IgD-negative memory B cell (primary cell): ENCODE measurements around the gene IL21. TPM values are rescaled to one million over a fixed set of nuclear protein-coding genes. Genes with fewer than 3 reads are reported as not detected.
"Not testable (repeated sequence)": the region's sequence is repeated elsewhere in the genome, so short reads cannot be mapped to it uniquely, and the experiment has no call there.

Experiments
- H3K27ac Mint-ChIP-seq, 3 donors: one replicate each; pipeline ENCODE4 v1.8.0; 2020 to 2022; ENCODE audit warnings: mild to moderate bottlenecking in 3 of 3, mixed read lengths in 3 of 3, moderate library complexity in 1 of 3
- H3K27me3 Mint-ChIP-seq: one replicate; pipeline ENCODE4 v1.8.0; 2021; ENCODE audit warnings: mixed read lengths
- H3K36me3 Mint-ChIP-seq: one replicate; pipeline ENCODE4 v1.8.0; 2020; ENCODE audit warnings: mild to moderate bottlenecking, mixed read lengths
- H3K4me1 Mint-ChIP-seq, 3 donors: one replicate each; pipeline ENCODE4 v1.8.0; 2020 to 2022; ENCODE audit warnings: mixed read lengths in 3 of 3, mild to moderate bottlenecking in 1 of 3
- H3K4me3 Mint-ChIP-seq, 4 donors: one replicate each; pipeline ENCODE4 v1.8.0; 2020 to 2022; ENCODE audit warnings: mild to moderate bottlenecking in 4 of 4, mixed read lengths in 4 of 4, moderate library complexity in 3 of 4
- H3K9me3 Mint-ChIP-seq, 3 donors: one replicate each; pipeline ENCODE4 v1.8.0; 2020 to 2021; ENCODE audit warnings: mixed read lengths in 3 of 3, mild to moderate bottlenecking in 1 of 3
- polyA plus RNA-seq: library from polyadenylated mRNA; unstranded; fragments of 300-500 nt; fragmentation: Illumina TruSeq; gene quantifications from one replicate; pipeline ENCODE4 v1.2.3, GENCODE V29; 2021

IL21 gene
- polyA plus RNA-seq: not detected

DNA sequence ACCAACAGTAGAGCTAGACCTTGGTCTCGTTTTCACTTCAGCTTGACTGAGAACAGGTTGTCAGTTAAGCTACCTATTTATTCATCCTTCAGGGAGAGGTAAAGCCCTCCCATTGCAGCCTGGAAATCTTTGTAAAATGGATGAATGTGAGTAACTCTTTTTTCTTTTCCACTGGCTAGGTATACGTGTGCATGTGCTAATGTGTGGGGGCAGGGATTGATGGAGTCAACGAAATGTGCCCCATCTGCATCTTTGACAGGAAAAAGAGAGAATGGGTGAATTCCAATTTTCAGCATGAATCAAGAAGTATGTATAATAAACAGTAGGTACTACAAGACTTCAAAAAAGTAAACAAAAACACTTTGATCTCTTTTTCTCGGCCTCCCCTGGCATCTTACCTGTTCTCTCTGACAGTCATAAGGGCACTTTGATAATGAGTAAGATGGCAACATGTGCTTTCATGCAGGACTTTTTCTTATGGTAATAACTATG lies at the start of gene IL21:
Gene IL21 (minus strand): TSS at position 51 of the 492 bp plus-strand sequence. CDS start 55 bp downstream, outside the sequence.
- no peak within 1 kb of the TSS for H3K4me3 Mint-ChIP-seq
- no peaks in the 10 kb centered on the region for H3K36me3 Mint-ChIP-seq
- H3K27ac Mint-ChIP-seq: no peak within 1 kb of the TSS
- no peaks in the 10 kb centered on the region for H3K4me1 Mint-ChIP-seq
- no peaks in the 10 kb centered on the region for H3K9me3 Mint-ChIP-seq
- peaks cover 2% of the 10 kb centered on the region for H3K27me3 Mint-ChIP-seq

DNA sequence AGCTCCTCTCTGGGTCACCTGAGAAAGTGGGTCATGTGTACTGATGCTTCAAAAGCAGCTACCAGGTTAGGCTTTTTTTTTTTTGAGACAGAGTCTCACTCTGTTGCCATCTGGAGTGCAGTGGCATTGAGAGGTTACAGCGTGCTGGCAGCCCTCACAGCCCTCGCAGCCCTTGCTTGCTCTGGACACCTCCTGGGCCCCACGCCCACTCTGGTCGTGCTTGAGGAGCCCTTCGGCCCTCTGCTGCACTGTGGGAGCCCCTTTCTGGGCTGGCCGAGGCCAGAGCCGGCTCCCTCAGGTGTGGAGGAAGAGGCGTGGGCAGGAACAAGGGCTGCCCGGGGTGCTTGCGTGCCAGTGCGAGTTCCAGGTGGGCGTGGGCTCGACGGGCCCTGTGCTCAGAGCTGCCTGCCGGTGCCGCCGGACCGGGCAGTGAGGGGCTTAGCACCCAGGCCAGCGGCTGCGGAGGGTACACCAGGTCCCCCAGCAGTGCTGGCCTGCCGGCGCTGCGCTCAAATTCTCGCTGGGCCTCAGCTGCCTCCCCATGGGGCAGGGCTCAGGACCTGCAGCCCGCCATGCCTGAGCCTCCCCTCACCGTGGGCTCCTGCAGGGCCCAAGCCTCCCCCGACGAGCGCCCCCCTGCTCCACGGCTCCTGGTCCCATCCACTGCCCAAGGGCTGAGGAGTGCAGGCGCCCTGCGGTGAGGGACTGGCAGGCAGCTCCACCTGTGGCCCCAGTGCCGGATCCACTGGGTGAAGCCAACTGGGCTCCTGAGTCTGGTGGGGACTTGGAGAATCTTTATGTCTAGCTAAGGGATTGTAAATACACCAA lies 49.3 kb upstream of the IL21 start:
- Mint-ChIP-seq H3K4me1 (no peaks in the 10 kb centered on the region), H3K4me3 (no peak overlapping the region), H3K27ac (no peak overlapping the region), H3K36me3 (peaks cover 3% of the 10 kb centered on the region), H3K9me3 (no peaks in the 10 kb centered on the region), H3K27me3 (peaks cover 1% of the 10 kb centered on the region)

DNA sequence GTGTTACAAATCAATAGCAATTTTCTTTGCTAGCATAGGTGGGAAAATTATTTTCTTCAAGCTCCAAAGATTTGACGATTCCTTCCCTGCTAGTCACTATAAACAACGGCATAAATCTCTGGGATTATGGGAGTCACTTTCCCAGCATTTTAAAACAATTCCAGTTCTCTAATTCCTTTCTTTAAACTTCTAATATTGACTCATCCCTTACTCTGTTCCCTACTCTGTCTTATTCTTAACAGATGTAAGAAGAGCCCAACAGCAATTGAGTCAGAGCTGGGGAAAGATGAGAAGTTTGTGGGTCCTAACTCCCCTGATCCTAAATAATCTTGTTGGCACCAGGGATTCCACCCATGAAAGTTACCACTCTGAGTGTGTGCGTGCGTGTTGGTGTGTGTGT lies 47.4 kb upstream of the IL21 start:
- Mint-ChIP-seq H3K9me3 (no peaks in the 10 kb centered on the region), H3K36me3 (peaks cover 3% of the 10 kb centered on the region), H3K27ac (no peak overlapping the region), H3K27me3 (peaks cover 5% of the 10 kb centered on the region), H3K4me3 (no peak overlapping the region), H3K4me1 (no peaks in the 10 kb centered on the region)

DNA sequence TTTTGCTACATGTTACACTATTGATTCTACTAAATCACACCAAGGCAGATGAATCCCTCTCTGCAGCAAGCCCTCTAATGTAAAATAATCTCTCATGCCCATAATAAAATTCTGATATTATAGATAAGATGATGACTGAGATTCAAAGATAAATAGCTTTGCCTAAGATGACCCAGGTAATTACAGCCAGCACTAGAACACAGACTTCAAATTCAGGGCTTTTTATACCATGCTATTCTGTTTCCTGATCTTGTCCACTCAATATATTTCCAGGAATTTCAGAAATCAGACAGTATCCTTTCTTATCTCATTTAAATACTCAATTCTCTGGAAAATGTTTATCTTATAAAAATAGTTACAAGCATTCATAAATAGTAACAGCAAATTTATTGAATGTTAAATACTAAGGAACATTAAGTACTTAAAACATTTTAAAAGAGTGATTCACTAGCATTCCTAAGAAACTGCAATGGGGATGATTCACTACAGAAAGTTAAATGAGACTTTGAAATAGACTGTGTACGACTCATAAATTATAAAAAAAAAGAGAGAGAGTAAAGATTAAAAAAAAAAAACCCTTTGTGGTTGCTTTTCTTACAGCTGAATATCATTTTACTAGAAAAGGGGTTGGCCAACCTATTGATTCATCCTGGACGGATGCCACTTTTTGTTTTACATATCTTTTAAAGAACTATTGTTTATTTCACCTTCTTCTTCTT lies 45.8 kb upstream of the IL21 start:
- Mint-ChIP-seq H3K27ac (no peak overlapping the region), H3K4me1 (no peaks in the 10 kb centered on the region), H3K27me3 (peaks cover 3% of the 10 kb centered on the region), H3K36me3 (peaks cover 1% of the 10 kb centered on the region), H3K4me3 (no peak overlapping the region), H3K9me3 (no peaks in the 10 kb centered on the region)

DNA sequence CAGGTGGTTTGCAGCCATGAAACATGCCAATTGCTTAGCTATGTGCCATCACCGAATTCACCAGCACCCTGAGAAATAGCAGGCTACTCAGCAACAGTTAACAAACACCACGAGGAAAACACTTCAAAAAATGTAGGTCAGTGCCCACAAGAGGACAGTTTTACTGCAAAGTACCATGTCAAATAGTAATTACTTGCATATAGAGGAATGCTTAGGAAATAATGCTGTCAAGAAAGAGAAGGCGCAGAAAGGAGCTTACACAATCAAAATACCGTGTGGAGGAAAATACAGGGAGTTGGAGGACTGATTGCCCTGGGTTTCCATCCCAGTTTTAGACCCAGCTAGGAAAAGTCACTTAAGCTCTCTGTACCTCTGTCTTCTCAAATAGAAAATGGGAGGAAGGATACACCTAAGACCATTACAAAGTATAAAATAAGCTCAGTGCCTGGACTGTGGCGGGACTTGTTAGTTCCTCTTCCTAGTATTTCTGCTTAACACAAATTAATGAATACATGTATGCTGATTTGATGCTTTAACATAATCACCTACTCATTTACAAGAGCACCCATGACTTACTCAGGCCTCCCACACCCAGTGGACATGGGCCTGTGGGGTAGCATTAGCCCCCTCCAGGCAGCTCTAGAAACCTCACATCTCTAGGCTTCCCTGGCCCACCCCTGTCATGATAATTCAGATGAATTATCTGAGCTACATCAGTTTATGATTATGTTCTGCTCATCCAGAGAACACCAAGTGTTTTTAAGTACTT lies 44.5 kb upstream of the IL21 start:
- no peak overlapping the region for H3K27ac Mint-ChIP-seq

DNA sequence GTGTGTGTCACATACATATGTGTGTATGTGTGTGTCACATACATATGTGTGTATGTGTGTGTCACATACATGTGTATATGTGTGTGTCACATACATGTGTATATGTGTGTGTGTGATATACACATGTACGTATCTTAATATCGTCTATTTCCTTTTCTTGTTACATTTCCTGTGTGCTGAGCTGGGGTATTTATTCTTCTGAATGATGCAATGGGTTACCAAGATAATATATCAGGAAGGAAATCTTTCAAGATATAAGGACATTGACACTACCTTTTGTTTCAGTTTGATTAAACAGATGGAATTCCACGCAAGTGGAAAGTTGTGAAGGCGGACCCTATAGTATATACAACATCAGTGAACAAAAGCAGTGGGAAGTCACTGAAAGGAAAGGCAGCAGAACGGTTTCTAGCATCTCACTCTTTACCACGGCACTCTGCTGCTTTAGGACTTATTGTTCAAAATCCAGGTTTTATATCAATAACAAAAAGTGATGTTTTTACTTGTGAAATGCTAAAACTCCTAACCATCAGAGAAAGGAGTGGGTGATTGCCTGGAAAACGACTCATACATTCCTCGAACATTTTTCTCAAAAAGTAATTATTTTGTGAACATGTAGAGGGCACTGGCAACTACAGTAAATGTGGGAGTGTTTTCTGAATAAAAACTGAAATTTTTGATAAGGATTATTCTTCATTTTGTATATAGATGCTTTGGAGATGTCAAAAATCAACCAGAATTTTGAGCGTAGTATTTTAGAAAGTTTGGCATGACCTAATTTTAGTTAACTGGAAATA lies 43.1 kb upstream of the IL21 start:
- Mint-ChIP-seq H3K27me3 (peaks cover 3% of the 10 kb centered on the region), H3K9me3 (no peaks in the 10 kb centered on the region), H3K4me3 (no peak overlapping the region), H3K4me1 (no peaks in the 10 kb centered on the region), H3K27ac (no peak overlapping the region), H3K36me3 (no peaks in the 10 kb centered on the region)

More for the DNA sequence above, 44.5 kb upstream of the IL21 start:
- H3K4me3 Mint-ChIP-seq: no peak overlapping the region
- no peaks in the 10 kb centered on the region for H3K4me1 Mint-ChIP-seq
- H3K27me3 Mint-ChIP-seq: peaks cover 3% of the 10 kb centered on the region
- no peaks in the 10 kb centered on the region for H3K9me3 Mint-ChIP-seq
- H3K36me3 Mint-ChIP-seq: no peaks in the 10 kb centered on the region

DNA sequence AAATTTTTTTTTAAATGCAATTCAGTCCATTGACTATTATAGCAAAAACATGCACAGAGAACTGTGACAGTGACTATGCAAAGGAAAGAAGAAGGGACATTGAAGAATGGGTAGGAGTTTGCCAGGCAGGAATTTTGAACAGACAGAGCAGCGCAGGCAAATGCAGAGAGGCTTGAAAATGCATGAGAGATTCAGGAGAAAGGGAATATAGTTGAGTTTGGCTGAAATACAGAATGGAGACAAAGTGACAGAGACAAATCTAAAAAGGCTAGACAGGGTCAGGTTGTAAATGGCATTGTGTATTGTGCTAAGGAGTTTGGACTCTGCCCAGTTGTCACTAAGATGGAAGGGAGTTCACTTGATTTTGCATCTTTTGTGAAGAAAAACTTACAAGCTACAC lies 42.4 kb upstream of the IL21 start:
- Mint-ChIP-seq H3K36me3 (no peaks in the 10 kb centered on the region), H3K9me3 (peaks cover 0 to under 1% (median under 1%) of the 10 kb centered on the region in 3 donors), H3K4me3 (no peak overlapping the region), H3K27me3 (peaks cover 5% of the 10 kb centered on the region), H3K4me1 (no peaks in the 10 kb centered on the region), H3K27ac (no peak overlapping the region)

DNA sequence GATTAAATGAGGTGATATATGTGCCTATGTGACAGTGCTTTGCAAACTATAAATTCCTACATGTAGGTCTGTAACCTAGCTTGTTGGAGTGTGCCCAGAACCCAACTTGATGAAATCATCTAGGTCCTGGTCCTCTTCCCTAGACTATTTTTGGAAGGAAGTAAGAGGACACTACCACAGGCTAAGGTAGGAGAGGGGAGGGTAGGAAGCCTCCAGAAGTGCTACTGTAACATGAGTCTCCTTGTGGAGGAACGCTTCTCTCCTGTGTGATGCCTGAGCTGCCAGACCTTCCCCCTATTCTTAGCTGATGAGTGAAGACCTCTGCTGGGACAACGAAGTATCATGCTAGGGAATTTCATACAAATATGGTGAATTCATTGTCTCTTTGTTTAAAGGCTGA lies 41.8 kb upstream of the IL21 start:
- Mint-ChIP-seq H3K27me3 (peaks cover 8% of the 10 kb centered on the region), H3K4me3 (no peak overlapping the region), H3K4me1 (peaks cover 0 to 1% (median 0%) of the 10 kb centered on the region in 3 donors), H3K36me3 (no peaks in the 10 kb centered on the region), H3K27ac (no peak overlapping the region), H3K9me3 (peaks cover 0 to 3% (median 3%) of the 10 kb centered on the region in 3 donors)

DNA sequence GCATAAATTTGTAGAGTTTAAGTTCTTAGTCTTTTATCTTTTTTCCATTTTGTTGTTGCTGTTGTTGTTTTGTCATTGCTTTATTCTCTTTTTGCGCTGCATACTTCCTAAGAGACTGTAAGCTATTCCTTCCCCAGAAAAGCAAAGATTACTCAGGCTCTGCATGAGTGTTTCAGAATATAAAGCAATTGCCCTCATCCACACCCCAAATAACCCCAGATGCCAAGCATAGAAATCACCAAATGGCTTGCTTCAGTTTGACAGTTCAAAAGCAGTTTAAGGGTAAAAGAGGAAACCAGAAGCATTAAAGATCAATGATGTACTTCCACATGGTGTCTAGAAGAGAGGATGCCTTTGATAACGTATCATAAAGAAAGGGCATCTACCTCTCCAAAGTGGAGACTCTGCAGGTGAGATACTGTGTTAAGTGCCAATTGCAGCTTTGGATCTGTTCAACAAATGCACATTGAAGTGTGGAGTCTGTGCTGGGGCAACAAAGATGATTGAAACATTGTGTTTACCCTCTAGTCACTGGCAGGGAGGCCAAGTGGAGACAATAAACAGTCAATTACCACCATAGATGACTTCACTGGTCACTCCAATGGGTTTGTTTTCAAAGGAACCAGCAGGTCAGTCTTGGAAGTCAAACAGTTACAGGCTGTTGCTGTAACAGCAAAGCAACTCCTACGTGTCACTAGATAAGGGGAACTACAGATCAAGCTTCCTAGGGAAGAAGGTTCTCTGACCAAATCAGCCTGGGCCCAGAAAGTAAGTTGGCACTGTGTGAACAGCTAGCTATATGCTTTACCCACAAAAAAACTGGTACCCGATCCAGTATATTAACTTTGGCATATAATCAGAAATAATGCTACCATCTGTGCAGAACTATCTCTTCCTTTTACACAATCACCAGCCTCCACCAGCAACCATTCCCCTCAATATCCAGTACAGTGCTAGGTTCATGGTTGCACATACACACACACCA lies 40.6 kb upstream of the IL21 start:
- H3K4me1 Mint-ChIP-seq: peaks cover 0 to 1% (median 0%) of the 10 kb centered on the region in 3 donors
- H3K9me3 Mint-ChIP-seq: peaks cover 5 to 7% (median 6%) of the 10 kb centered on the region in 3 donors
- H3K4me3 Mint-ChIP-seq: no peak overlapping the region
- no peak overlapping the region for H3K27ac Mint-ChIP-seq
- peaks cover 2% of the 10 kb centered on the region for H3K36me3 Mint-ChIP-seq
- peaks cover 8% of the 10 kb centered on the region for H3K27me3 Mint-ChIP-seq

DNA sequence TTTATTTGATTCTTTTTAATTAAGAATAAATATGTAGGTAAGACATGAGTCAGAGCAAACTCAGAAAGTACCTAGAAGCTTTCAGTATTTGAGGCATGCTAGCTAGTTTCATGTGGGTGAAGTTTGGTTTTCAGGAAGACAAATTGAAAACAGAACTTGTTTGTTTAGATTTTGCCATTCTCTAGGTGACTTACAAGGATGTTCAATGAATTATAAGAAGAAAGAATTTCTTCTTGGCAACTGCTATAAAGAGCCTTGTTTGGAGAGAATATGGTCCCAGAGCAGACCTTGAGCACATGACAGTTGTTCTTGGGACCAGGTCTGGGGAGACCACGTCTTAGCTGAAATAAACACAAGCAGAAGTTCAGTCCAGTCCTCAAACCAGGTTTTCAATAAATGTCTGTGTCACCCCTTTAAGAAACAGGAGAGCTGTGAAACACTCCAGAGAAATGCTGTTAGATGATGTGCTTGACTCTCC lies 38.0 kb upstream of the IL21 start:
- no peak overlapping the region for H3K4me3 Mint-ChIP-seq
- peaks cover 2% of the 10 kb centered on the region for H3K36me3 Mint-ChIP-seq
- peaks cover 5 to 7% (median 6%) of the 10 kb centered on the region in 3 donors for H3K9me3 Mint-ChIP-seq
- H3K27ac Mint-ChIP-seq: no peak overlapping the region
- H3K4me1 Mint-ChIP-seq: peaks cover 0 to 1% (median 0%) of the 10 kb centered on the region in 3 donors
- peaks cover 7% of the 10 kb centered on the region for H3K27me3 Mint-ChIP-seq

DNA sequence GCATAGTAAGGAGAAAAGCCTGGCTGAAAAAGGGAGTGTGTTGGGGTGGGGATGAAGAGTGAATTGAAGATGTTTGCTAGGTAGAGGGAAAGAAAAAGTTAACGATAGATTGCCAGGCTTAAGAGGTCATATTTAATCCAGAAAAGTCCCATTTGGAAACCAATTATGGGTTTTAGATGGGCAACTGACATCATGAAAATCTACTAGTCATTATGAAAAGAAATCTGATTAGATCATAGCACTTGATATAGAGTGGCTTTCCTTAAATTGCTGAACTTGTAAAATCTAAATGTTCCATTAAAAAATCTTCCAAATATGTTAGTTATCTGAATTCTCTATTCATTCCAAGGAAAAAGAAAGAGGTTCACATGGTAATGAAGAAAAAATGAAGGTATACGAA lies 37.5 kb upstream of the IL21 start:
- H3K36me3 Mint-ChIP-seq: peaks cover 2% of the 10 kb centered on the region
- H3K27me3 Mint-ChIP-seq: peaks cover 4% of the 10 kb centered on the region
- no peak overlapping the region for H3K27ac Mint-ChIP-seq
- H3K9me3 Mint-ChIP-seq: peaks cover 5 to 7% (median 6%) of the 10 kb centered on the region in 3 donors
- H3K4me1 Mint-ChIP-seq: peaks cover 0 to 1% (median 0%) of the 10 kb centered on the region in 3 donors
- H3K4me3 Mint-ChIP-seq: no peak overlapping the region

DNA sequence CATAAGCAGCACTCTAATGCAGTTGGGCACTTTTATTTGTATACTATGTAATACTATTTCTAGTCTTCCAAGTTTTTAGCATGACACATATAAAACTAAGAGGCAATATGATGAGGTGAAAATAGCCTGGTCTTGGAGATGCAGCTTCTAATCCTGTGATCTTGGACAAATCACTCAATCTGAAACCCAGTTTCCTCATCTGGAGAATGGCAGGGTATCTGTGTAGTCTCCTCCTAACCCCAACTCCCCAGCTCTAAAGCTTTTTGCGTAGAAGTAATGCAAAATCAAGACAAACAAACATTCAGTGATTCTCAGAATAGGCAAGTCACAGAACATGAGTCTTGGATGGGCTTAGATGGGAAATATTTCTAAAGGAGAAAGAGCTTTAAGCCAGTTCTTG lies 36.7 kb upstream of the IL21 start:
- H3K9me3 Mint-ChIP-seq: peaks cover 5 to 7% (median 6%) of the 10 kb centered on the region in 3 donors
- H3K4me3 Mint-ChIP-seq: peak overlapping the region in 1 of 4 donors; percentile 41
- peaks cover 0 to 1% (median 0%) of the 10 kb centered on the region in 3 donors for H3K4me1 Mint-ChIP-seq
- peaks cover 2% of the 10 kb centered on the region for H3K36me3 Mint-ChIP-seq
- H3K27me3 Mint-ChIP-seq: peaks cover 4% of the 10 kb centered on the region
- no peak overlapping the region for H3K27ac Mint-ChIP-seq

DNA sequence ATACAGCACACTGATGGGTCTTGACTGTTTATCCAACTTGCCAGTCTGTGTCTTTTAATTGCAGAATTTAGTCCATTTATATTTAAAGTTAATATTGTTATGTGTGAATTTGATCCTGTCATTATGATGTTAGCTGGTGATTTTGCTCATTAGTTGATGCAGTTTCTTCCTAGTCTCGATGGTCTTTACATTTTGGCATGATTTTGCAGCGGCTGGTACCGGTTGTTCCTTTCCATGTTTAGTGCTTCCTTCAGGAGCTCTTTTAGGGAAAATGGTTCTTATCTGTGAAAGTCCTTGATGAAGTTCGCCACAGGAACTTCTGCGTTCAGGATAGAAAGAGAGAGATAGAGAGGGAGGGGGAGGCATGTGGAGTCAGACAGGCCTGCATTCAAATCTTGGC lies 35.7 kb upstream of the IL21 start:
- H3K4me3 Mint-ChIP-seq, H3K27me3 Mint-ChIP-seq, H3K36me3 Mint-ChIP-seq, H3K9me3 Mint-ChIP-seq, H3K4me1 Mint-ChIP-seq, H3K27ac Mint-ChIP-seq: not testable (repeated sequence)
